Sigmoid colon (tissue), 7 donors: Measurements from ENCODE around the gene CACNA1D. TPM values are rescaled to one million over a fixed set of nuclear protein-coding genes. Genes with fewer than 3 reads are reported as not detected.

ENCODE experiments used
- DNase-seq: peaks from one replicate; pipeline ENCODE4 v3.0.0-alpha.2; 2019
- H3K27ac ChIP-seq, 4 donors: fragments of 200-600 bp; sonication (generic); one replicate each; pipeline ENCODE4 v1.5.1; 2016 to 2019; ENCODE audit warnings: mild to moderate bottlenecking in 1 of 4
- H3K27me3 ChIP-seq, 3 donors: fragments of 200-600 bp; sonication (generic); one replicate each; pipeline ENCODE4 v1.5.1; 2019; ENCODE audit warnings: mild to moderate bottlenecking in 1 of 3
- H3K36me3 ChIP-seq, 4 donors: fragments of 200-600 bp; sonication (generic); one replicate each; pipeline ENCODE4 v1.5.1; 2016 to 2019
- H3K4me1 ChIP-seq, 4 donors: fragments of 200-600 bp; sonication (generic); one replicate each; pipeline ENCODE4 v1.5.1; 2017 to 2019
- H3K4me3 ChIP-seq, 4 donors: fragments of 200-600 bp; sonication (generic); one replicate each; pipeline ENCODE4 v1.5.1; 2017 to 2019; ENCODE audit warnings: mild to moderate bottlenecking in 2 of 4, moderate library complexity in 1 of 4
- H3K9me3 ChIP-seq, 4 donors: fragments of 200-600 bp in 3 of 4; sonication (generic) in 3 of 4; one replicate each; pipeline versions ENCODE4 v1.5.1 to v1.6.1; 2013 to 2019
- EP300 ChIP-seq, 4 donors: sonication (generic); formaldehyde crosslinking; IDR thresholded peaks; one replicate each; pipeline ENCODE4 v1.6.1; 2017; ENCODE audit warnings: antibody characterized with exemption in 4 of 4
- POLR2A ChIP-seq, 2 donors: fragments of 450-650 bp; IDR thresholded peaks; one replicate each; pipeline ENCODE4 v1.6.1; 2016; ENCODE audit warnings: antibody characterized with exemption in 2 of 2, mild to moderate bottlenecking in 2 of 2, moderate library complexity in 2 of 2
- POLR2AphosphoS5 ChIP-seq, 4 donors: sonication (generic); formaldehyde crosslinking; IDR thresholded peaks; one replicate each; pipeline ENCODE4 v1.6.1; 2017; ENCODE audit warnings: antibody characterized with exemption in 4 of 4
- WGBS, 2 donors: extraction: QIAGEN DNeasy Blood & Tissue Kit; methylation state at CpG; one replicate each; pipeline ENCODE4 v1.1.7; 2013; 5-methylcytosine and 5-hydroxymethylcytosine counted together
- intact Hi-C: fragments of 100-400 bp; cut with DNase I; formaldehyde crosslinking; loops from one replicate; pipeline ENCODE4 v1.15.1; 2023
- polyA plus RNA-seq, 3 donors: library from polyadenylated mRNA; stranded (reverse); fragments of 200-250 nt; gene quantifications; one replicate each; pipeline ENCODE4 v1.2.3, GENCODE V29; 2013
- total RNA-seq, 4 donors: library from RNA; depleted of rRNA; stranded (reverse); fragments of >200 nt; gene quantifications; one replicate each; pipeline ENCODE4 v1.1.0, GENCODE V29; 2016
- TF ChIP-seq, protein P1 (sequence below), 4 experiments: fragments of 450-650 bp in 3 of 4; fragments of 200-600 bp in 1 of 4; IDR thresholded peaks; one replicate each; pipeline ENCODE4 v1.5.1; 2016 to 2019; ENCODE audit warnings: antibody characterized with exemption in 4 of 4, mild to moderate bottlenecking in 3 of 4, moderate library complexity in 2 of 4
- donor health status: healthy with polysubstance abuse.
- donor health status: Bipolar disorder and iron deficiency.
- donor health status: healthy.

CACNA1D gene
- total and polyA plus RNA-seq, 7 donors = 1.2 to 9.7 (median 4.8) TPM

DNA sequence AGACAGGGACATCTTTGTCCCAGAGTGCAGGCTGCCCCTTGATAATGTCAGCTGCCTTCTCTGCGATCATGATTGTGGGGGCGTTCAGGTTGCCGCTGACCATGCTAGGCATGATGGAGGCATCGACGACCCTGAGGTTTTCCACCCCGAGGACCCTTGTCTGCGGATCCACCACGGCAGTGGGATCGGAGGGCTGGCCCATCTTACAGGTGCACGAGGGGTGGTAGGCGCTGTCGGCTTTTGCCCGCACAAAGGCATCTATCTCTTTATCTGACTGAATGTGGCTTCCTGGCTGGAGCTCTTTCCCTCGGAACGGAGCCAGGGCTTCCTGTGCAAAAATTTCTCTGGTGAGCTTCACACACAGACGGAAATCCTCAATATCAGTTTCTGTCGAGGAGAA, 323.4 kb downstream of the CACNA1D start:
- WGBS, 2 donors = 82 to 88% methylated on average over 17 of the region's 17 CpGs
- Histone ChIP-seq H3K27me3 (no peaks in the 10 kb centered on the region), H3K36me3 (no peaks in the 10 kb centered on the region), H3K9me3 (no peaks in the 10 kb centered on the region), H3K4me3 (no peak overlapping the region), H3K4me1 (no peaks in the 10 kb centered on the region), H3K27ac (no peak overlapping the region)
- intact Hi-C loops = no loop called here
- peak; percentile 40 for DNase-seq
- TF ChIP-seq POLR2A (IDR thresholded peaks at IDR 0.05) (no peak), POLR2AphosphoS5 (IDR thresholded peaks at IDR 0.05) (no peak), EP300 (IDR thresholded peaks at IDR 0.05) (no peak)
- TF ChIP-seq, protein P1, sequence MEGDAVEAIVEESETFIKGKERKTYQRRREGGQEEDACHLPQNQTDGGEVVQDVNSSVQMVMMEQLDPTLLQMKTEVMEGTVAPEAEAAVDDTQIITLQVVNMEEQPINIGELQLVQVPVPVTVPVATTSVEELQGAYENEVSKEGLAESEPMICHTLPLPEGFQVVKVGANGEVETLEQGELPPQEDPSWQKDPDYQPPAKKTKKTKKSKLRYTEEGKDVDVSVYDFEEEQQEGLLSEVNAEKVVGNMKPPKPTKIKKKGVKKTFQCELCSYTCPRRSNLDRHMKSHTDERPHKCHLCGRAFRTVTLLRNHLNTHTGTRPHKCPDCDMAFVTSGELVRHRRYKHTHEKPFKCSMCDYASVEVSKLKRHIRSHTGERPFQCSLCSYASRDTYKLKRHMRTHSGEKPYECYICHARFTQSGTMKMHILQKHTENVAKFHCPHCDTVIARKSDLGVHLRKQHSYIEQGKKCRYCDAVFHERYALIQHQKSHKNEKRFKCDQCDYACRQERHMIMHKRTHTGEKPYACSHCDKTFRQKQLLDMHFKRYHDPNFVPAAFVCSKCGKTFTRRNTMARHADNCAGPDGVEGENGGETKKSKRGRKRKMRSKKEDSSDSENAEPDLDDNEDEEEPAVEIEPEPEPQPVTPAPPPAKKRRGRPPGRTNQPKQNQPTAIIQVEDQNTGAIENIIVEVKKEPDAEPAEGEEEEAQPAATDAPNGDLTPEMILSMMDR (IDR thresholded peaks at IDR 0.05) = no peak

DNA sequence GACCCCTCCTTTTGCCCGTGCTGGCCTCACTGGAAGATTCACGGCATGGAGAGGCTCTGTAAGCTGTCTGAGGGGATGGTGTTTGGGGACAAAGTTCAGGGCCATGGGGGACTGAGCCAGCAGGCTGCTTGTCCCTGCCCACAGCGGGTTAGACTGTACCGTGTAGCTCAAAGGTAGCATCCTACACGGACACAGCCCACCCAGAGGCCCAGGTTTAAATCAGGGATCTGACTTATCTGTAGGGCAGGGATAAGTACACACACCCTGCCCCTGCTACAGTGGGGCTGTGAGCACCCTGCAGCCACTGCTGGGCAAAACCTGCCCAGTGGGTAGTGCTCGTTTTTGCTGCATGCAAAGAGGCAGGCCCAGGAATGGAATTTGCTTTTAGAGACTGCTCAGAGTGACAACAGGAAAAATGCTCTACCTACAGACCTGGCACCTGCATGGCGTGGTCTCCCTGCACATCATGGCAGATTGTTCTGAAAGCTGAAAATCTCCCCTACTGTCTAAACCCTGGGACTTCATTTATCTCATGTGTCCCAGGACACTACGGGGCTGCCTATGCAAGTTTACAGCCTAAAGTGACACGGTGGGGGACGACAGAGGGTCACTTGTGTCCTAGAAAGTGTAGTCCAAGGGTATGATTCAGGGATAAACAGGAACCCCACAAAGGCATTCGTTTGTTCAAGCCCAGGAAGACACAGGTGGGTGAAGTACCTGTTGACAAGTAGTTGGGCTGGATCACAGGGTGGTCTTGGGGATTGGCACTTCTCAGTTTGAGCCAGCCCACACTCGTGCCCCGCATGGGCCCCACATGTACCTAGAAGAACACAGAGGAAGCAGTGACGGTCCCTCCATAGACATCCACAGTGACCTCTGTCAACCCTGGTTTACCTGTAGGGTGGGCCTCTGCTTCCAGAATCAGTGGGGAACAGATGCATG, 324.1 kb downstream of the CACNA1D start:
- H3K9me3 ChIP-seq = no peaks in the 10 kb centered on the region
- DNase-seq = peak; percentile 37
- TF ChIP-seq, protein P1 (IDR thresholded peaks at IDR 0.05) = no peak
- TF ChIP-seq EP300 (IDR thresholded peaks at IDR 0.05) (no peak), POLR2A (IDR thresholded peaks at IDR 0.05) (no peak), POLR2AphosphoS5 (IDR thresholded peaks at IDR 0.05) (no peak)
- no peaks in the 10 kb centered on the region for H3K36me3 ChIP-seq
- H3K4me3 ChIP-seq = no peak overlapping the region
- intact Hi-C loops = no loop called here
- WGBS, 2 donors = 70 to 84% methylated on average over 14 of the region's 14 CpGs
- H3K4me1 ChIP-seq = no peaks in the 10 kb centered on the region
- no peaks in the 10 kb centered on the region for H3K27me3 ChIP-seq
- H3K27ac ChIP-seq = no peak overlapping the region

DNA sequence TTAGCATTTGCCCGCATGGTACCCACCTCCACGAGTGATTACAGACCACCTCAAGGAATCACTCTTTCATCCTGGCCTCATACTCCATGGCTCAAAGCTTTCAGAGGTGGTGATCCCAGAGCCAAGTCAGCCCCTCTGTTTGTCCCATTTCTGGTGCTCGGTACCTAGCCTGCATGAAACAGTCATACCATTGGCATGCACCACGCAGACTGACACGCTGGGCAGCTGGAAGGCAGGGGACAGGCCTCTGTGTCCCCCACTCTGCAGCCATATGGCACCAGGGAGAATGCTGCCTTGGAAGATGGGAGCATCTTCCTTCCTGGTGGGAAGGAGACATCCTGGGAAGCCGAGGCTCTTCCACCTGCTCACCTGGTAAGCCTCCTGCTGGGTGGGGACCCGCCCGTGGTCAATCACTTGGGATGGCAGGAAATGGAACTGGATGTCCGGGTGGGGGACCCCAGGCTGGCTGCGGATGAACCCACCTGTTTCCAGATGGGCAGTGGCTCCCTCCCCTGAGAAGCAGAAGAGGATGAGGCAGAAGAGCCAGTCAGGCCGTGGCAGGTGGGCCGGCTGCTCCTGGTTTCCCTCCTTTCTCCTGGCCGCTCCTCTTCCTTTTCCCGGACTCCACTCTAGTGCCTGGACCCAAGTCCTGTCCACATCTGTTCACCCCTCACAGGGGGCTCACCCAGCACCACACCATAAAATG, 324.9 kb downstream of the CACNA1D start:
- Histone ChIP-seq H3K36me3 (no peaks in the 10 kb centered on the region), H3K9me3 (no peaks in the 10 kb centered on the region), H3K4me1 (no peaks in the 10 kb centered on the region), H3K4me3 (no peak overlapping the region), H3K27me3 (no peaks in the 10 kb centered on the region), H3K27ac (no peak overlapping the region)
- 83 to 91% methylated on average over 14 of the region's 14 CpGs for WGBS, 2 donors
- peak; percentile 45 for DNase-seq
- intact Hi-C loops = no loop called here
- TF ChIP-seq, protein P1 (IDR thresholded peaks at IDR 0.05) = no peak

DNA sequence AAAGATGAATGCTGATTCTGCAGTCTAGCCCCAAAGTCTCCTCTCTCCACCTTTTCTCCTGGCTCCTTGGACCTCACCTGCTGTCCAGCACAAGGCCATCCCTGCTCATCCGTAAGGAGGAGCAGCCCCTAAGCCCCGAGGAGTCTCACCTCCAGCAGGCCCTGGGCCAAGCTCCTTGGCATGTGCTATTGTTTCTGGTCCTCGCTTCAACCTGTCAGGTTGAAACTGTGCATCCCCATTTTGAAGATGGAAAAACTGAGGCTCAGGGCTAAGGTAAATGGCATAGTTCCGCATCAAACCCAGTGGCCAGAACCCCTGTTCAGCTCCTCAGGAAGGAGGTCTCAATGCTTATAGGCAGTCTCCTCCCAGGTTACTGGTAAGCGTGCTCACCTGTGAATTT, 325.7 kb downstream of the CACNA1D start:
- intact Hi-C loops = no loop called here
- Histone ChIP-seq H3K27ac (no peak overlapping the region), H3K4me3 (no peak overlapping the region), H3K4me1 (no peaks in the 10 kb centered on the region), H3K27me3 (no peaks in the 10 kb centered on the region), H3K36me3 (no peaks in the 10 kb centered on the region), H3K9me3 (no peaks in the 10 kb centered on the region)
- TF ChIP-seq POLR2AphosphoS5 (IDR thresholded peaks at IDR 0.05) = no peak
- no peak for TF ChIP-seq POLR2A (IDR thresholded peaks at IDR 0.05)
- TF ChIP-seq, protein P1 (IDR thresholded peaks at IDR 0.05) = no peak
- no peak for TF ChIP-seq EP300 (IDR thresholded peaks at IDR 0.05)
- 91 to 93% methylated on average over 5 of the region's 5 CpGs for WGBS, 2 donors
- peak; percentile 32 for DNase-seq
